HEK293T (cell line): Measurements from ENCODE around the gene MAGIX.

ENCODE experiments used
- CTCF ChIA-PET: fragments of 350-600 bp; formaldehyde crosslinking; extraction: SDS; loops from one replicate; lab custom pipeline; 2021; ENCODE audit warnings: antibody characterized with exemption, inconsistent platforms; lab: Yijun Ruan, JAX
- POLR2A ChIA-PET: fragments of 350-600 bp; formaldehyde crosslinking; extraction: SDS; loops from one replicate; lab custom pipeline; 2020; ENCODE audit warnings: antibody characterized with exemption, inconsistent platforms; lab: Yijun Ruan, JAX
- DNase-seq: peaks from one replicate; pipeline ENCODE4 v3.0.0; 2012; ENCODE audit warnings: mixed read lengths; ENCODE audit errors: extremely low spot score
- ARNT ChIP-seq: fragments of 450-650 bp; IDR thresholded peaks from 2 replicates; pipeline ENCODE4 v1.6.1; 2017; ENCODE audit warnings: mild to moderate bottlenecking
- CTBP1 ChIP-seq: fragments of 450-650 bp; IDR thresholded peaks from 2 replicates; pipeline ENCODE4 v1.6.1; 2016; ENCODE audit warnings: borderline replicate concordance
- ELF4 ChIP-seq: fragments of 450-650 bp; IDR thresholded peaks from 2 replicates; pipeline ENCODE4 v1.6.1; 2017; ENCODE audit warnings: antibody characterized with exemption
- FOXA1 ChIP-seq: fragments of 450-650 bp; IDR thresholded peaks from 2 replicates; pipeline ENCODE4 v1.6.1; 2016; ENCODE audit warnings: mild to moderate bottlenecking
- FOXK2 ChIP-seq: fragments of 450-650 bp; IDR thresholded peaks from 2 replicates; pipeline ENCODE4 v1.6.1; 2016; ENCODE audit warnings: mild to moderate bottlenecking
- FOXM1 ChIP-seq: fragments of 450-650 bp; IDR thresholded peaks from 2 replicates; pipeline ENCODE4 v1.6.1; 2017; ENCODE audit warnings: mild to moderate bottlenecking, borderline replicate concordance
- HDGF ChIP-seq: fragments of 450-650 bp; IDR thresholded peaks from 2 replicates; pipeline ENCODE4 v1.6.1; 2017; ENCODE audit warnings: antibody characterized with exemption, borderline replicate concordance
- L3MBTL2 ChIP-seq: fragments of 450-650 bp; conservative IDR thresholded peaks from 2 replicates; pipeline ENCODE4 v1.6.1; 2016; ENCODE audit warnings: mild to moderate bottlenecking
- LEF1 ChIP-seq: fragments of 450-650 bp; IDR thresholded peaks from 2 replicates; pipeline ENCODE4 v1.6.1; 2017; ENCODE audit warnings: mild to moderate bottlenecking, borderline replicate concordance
- SP1 ChIP-seq: fragments of 450-650 bp; IDR thresholded peaks from 2 replicates; pipeline ENCODE4 v1.6.1; 2017
- TARDBP ChIP-seq: fragments of 450-650 bp; IDR thresholded peaks from 2 replicates; pipeline ENCODE4 v1.6.1; 2016
- ZNF384 ChIP-seq: fragments of 450-650 bp; IDR thresholded peaks from 2 replicates; pipeline ENCODE4 v1.6.1; 2016
- TF ChIP-seq, protein P1 (sequence below): fragments of 450-650 bp; IDR thresholded peaks from 2 replicates; pipeline ENCODE4 v1.6.1; 2016

MAGIX gene

DNA sequence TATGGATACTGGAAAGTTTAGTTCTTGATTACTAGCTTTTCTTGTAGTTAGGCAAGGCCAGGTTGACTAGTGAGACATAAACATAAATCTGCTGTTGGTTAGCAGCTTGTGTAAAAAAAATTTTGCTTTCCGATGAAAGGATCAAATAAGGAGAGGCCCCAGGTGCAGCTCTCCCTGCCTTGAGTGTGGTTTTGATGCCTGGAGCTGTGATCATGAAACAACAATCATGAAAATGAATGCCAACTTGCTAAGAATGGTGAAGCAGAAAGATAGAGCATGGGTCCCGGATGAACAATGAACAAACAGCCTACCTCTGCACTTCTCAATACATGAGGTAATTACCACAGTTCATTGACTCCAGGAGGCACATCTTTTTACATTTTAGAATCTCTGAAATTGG is 51.9 kb downstream of the MAGIX start:
- ChIA-PET CTCF (no interaction called here), POLR2A (no interaction called here)
- TF ChIP-seq ELF4 = no peak
- TF ChIP-seq ARNT = no peak
- no peak for TF ChIP-seq FOXK2
- TF ChIP-seq, protein P1, sequence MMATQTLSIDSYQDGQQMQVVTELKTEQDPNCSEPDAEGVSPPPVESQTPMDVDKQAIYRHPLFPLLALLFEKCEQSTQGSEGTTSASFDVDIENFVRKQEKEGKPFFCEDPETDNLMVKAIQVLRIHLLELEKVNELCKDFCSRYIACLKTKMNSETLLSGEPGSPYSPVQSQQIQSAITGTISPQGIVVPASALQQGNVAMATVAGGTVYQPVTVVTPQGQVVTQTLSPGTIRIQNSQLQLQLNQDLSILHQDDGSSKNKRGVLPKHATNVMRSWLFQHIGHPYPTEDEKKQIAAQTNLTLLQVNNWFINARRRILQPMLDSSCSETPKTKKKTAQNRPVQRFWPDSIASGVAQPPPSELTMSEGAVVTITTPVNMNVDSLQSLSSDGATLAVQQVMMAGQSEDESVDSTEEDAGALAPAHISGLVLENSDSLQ = no peak
- no peak for TF ChIP-seq CTBP1
- TF ChIP-seq ZNF384 = no peak
- TF ChIP-seq FOXA1 = no peak
- TF ChIP-seq L3MBTL2 = no peak
- TF ChIP-seq SP1 = no peak
- no peak for DNase-seq

DNA sequence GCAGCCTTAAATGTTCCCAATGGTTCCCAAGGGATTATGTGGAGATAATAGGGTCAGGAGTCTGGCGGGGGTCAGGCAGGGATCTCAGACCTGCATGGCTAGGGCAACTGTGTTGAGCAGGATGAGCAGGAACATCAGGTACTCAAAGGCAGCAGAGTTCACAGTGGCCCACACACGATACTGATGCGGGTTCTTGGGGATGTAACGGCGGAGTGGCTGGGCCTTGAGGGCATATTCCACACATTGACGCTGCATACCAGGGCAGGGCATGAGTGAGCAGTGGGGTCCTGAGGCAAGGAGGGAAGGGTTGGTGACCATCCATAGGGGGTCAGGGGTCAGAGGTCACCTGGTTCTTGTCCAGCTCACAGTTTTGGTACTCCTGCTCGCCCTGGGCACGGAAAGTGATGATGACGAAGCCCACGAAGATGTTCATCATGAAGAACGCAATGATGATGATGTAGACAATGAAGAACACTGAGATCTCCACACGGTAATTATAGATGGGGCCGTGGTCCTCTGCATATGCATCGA is 52.5 kb downstream of the MAGIX start:
- POLR2A ChIA-PET = no interaction called here
- TF ChIP-seq ELF4 (no peak), HDGF (no peak), LEF1 (no peak), FOXK2 (no peak), FOXA1 (no peak), ZNF384 (no peak), FOXM1 (no peak), TARDBP (no peak)
- TF ChIP-seq, protein P1 = no peak

More for the DNA sequence above, 52.5 kb downstream of the MAGIX start:
- CTCF ChIA-PET = no interaction called here
- no peak for DNase-seq
